Measurements from ENCODE around the gene TLX1. TPM values are rescaled to one million over a fixed set of nuclear protein-coding genes. Genes with fewer than 3 reads are reported as not detected.

TLX1 gene
- total RNA-seq, 1 donor from 2014 or later = not detected

DNA sequence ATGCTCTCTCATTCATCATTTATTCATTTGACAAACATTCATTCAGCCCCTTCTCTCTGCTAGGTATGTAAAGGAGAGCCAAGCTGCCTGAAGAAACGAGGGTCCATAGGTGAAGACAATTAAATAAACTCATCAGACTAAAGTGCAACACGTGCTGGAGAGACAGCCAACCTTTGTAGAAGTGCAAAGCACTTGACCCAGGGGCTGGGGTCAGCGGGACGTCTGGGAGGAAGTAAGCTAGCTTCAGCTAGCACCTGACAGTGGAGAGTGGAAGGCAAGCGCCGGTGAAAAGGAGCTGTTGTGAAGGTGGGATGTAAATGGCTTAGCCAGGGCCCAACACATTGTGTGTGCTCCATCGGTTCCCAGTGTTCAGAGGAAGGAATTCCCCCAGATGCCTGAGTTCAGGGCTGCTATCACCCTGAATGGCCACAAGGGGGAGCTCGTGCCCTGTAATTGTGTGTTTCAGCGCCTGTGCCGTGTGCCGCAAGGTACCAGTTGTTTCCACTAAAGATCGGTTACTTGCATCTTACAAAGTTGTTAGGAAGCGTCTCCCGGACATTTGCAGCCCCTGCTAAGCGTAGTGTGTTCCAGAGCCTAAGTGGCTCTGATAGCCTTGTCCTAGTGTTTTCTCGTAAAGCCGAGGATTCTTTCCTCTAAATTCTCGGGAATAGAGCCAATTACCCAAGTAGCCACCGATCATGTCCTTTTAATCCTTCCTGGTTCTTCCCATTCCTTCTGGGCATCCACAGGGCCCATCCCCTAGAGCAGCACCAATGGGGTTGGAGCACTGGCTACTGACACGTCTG, 30.6 kb downstream of the TLX1 start:
- no peaks in the 10 kb centered on the region for H3K36me3 ChIP-seq
- peak; percentile 97 for TF ChIP-seq CTCF (IDR thresholded peaks at IDR 0.05; ENCODE audit: borderline replicate concordance)
- DNase-seq = peak; percentile 44
- peaks cover 5% of the 10 kb centered on the region for H3K4me1 ChIP-seq
- H3K4me3 ChIP-seq = peak overlapping the region; percentile 51
- no peak overlapping the region for H3K27ac ChIP-seq (replicated peaks)
- H3K9me3 ChIP-seq (replicated peaks) = no peaks in the 10 kb centered on the region
- intact Hi-C loops (cut with micrococcal nuclease) = no loop called here
- H3K27me3 ChIP-seq (ENCODE audit: low read depth) = peaks cover 86% of the 10 kb centered on the region

DNA sequence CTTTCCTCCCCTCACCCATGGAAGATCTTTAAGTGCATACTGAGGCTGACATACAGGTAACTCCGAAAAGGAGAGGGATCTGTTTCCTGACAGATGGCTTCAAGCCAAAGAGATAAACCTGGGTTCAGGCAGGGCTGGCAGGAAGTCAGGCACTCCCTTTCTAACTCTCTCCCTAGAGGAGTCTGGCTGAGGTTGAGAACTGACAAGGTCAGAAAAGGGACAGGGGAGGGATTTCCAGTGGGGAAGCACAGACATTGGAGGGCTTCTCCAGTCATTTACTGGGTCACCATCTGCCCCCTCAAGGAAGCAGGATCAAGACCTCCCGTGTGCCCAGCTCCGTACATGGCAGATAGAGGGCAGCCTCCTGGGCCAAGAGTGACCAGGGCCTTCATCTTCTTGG, 31.6 kb downstream of the TLX1 start:
- H3K27me3 ChIP-seq (ENCODE audit: low read depth) = peaks cover 86% of the 10 kb centered on the region
- intact Hi-C loops (cut with micrococcal nuclease) = no loop called here
- H3K9me3 ChIP-seq (replicated peaks) = no peaks in the 10 kb centered on the region

DNA sequence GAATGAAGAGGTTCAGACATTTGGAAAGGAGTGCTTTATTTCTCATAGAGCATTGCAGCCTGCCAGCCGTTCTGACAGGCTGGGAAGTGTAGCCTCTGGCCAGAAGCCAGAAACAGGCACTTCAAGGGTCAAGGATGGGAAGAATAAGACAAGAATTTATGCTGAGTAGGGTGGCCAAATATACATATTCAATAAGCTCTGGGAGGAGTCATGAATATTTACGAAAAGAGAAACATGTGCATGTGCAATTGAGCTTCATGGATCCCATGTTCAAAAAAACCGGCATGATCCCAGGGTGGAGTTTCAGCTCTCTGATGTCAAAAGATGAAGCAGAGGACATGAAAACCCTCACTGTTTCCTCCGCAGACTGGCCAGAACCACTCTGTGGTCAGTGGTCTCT, 32.9 kb downstream of the TLX1 start:
- TF ChIP-seq CTCF (IDR thresholded peaks at IDR 0.05; ENCODE audit: borderline replicate concordance) = no peak
- intact Hi-C loops (cut with micrococcal nuclease) = no loop called here
- no peak for DNase-seq
- H3K4me3 ChIP-seq = no peak overlapping the region
- peaks cover 5% of the 10 kb centered on the region for H3K4me1 ChIP-seq
- peaks cover 88% of the 10 kb centered on the region for H3K27me3 ChIP-seq (ENCODE audit: low read depth)
- H3K27ac ChIP-seq (replicated peaks) = no peak overlapping the region
- no peaks in the 10 kb centered on the region for H3K36me3 ChIP-seq
- H3K9me3 ChIP-seq (replicated peaks) = no peaks in the 10 kb centered on the region

More for the DNA sequence above, 31.6 kb downstream of the TLX1 start:
- H3K27ac ChIP-seq (replicated peaks) = no peak overlapping the region
- H3K36me3 ChIP-seq = no peaks in the 10 kb centered on the region
- DNase-seq = no peak
- peaks cover 5% of the 10 kb centered on the region for H3K4me1 ChIP-seq
- TF ChIP-seq CTCF (IDR thresholded peaks at IDR 0.05; ENCODE audit: borderline replicate concordance) = no peak
- no peak overlapping the region for H3K4me3 ChIP-seq

GRCh38 chr10:101165736-101166135, 34.6 kb downstream of the TLX1 start:
- intact Hi-C loops (cut with micrococcal nuclease) = no loop called here
- Histone ChIP-seq H3K4me1 (peaks cover 5% of the 10 kb centered on the region), H3K27me3 (ENCODE audit: low read depth) (peaks cover 88% of the 10 kb centered on the region), H3K9me3 (replicated peaks) (no peaks in the 10 kb centered on the region), H3K27ac (replicated peaks) (no peak overlapping the region), H3K36me3 (no peaks in the 10 kb centered on the region), H3K4me3 (no peak overlapping the region)
- TF ChIP-seq CTCF (IDR thresholded peaks at IDR 0.05; ENCODE audit: borderline replicate concordance) = no peak
- no peak for DNase-seq

- TF ChIP-seq CTCF (IDR thresholded peaks at IDR 0.05; ENCODE audit: borderline replicate concordance) = no peak
- no peak overlapping the region for H3K4me3 ChIP-seq
- no peak overlapping the region for H3K27ac ChIP-seq (replicated peaks)
- intact Hi-C loops (cut with micrococcal nuclease) = no loop called here
- peaks cover 5% of the 10 kb centered on the region for H3K4me1 ChIP-seq
- H3K36me3 ChIP-seq = no peaks in the 10 kb centered on the region
- no peaks in the 10 kb centered on the region for H3K9me3 ChIP-seq (replicated peaks)
- H3K27me3 ChIP-seq (ENCODE audit: low read depth) = peaks cover 88% of the 10 kb centered on the region
- no peak for DNase-seq
Measured at GRCh38 chr10:101166430-101166829, 35.3 kb downstream of the TLX1 start.

Measured in left ventricle myocardium inferior (tissue), 1 donor.